ENCODE data around the gene PRDX2.

PRDX2 gene

DNA sequence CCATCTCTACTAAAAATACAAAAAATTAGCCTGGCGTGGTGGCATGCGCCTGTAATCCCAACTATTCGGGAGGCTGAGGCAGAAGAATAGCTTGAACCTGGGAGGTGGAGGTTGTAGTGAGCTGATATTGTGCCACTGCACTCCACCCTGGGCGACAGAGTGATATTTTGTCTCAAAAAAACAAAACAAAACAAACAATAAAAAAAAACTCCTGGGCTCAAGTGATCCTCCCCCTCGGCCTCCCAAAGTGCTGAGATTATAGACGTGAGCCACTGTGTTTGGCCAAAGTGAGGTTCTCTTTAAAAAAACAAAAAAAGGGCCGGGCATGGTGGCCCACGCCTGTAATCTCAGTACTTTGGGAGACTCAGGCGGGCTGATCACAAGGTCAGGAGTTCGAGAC lies 14.1 kb downstream of the PRDX2 start:
- DNase-seq (ENCODE audit: low read depth) = no peak
- TF ChIP-seq, protein P1, sequence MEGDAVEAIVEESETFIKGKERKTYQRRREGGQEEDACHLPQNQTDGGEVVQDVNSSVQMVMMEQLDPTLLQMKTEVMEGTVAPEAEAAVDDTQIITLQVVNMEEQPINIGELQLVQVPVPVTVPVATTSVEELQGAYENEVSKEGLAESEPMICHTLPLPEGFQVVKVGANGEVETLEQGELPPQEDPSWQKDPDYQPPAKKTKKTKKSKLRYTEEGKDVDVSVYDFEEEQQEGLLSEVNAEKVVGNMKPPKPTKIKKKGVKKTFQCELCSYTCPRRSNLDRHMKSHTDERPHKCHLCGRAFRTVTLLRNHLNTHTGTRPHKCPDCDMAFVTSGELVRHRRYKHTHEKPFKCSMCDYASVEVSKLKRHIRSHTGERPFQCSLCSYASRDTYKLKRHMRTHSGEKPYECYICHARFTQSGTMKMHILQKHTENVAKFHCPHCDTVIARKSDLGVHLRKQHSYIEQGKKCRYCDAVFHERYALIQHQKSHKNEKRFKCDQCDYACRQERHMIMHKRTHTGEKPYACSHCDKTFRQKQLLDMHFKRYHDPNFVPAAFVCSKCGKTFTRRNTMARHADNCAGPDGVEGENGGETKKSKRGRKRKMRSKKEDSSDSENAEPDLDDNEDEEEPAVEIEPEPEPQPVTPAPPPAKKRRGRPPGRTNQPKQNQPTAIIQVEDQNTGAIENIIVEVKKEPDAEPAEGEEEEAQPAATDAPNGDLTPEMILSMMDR (IDR thresholded peaks at IDR 0.05; ENCODE audit: insufficient read depth, low read depth, low read length, missing control alignments) = no peak
- no peak overlapping the region for H3K4me3 ChIP-seq (ENCODE audit: low read length)

DNA sequence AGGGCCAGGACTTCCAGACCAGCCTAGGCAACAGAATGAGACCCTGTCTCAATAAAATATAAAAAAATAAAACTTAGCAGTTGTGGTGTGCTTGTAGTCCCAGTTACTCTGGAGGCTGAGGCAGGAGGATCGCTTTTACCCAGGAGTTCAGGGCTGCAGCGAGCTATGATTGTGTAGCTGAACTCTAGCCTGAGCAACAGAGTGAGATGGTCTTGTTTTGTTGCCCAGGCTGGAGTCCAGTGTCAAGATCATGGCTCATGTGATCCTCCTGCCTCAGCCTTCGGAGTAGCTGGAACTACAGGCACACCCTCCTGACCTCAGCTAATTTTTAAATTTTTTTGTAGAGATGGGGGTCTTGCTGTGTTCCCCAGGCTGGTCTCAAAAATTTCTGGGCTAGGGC lies 14.6 kb downstream of the PRDX2 start:
- no peak for DNase-seq (ENCODE audit: low read depth)
- TF ChIP-seq, protein P1 (IDR thresholded peaks at IDR 0.05; ENCODE audit: insufficient read depth, low read depth, low read length, missing control alignments) = no peak
- no peak overlapping the region for H3K4me3 ChIP-seq (ENCODE audit: low read length)

DNA sequence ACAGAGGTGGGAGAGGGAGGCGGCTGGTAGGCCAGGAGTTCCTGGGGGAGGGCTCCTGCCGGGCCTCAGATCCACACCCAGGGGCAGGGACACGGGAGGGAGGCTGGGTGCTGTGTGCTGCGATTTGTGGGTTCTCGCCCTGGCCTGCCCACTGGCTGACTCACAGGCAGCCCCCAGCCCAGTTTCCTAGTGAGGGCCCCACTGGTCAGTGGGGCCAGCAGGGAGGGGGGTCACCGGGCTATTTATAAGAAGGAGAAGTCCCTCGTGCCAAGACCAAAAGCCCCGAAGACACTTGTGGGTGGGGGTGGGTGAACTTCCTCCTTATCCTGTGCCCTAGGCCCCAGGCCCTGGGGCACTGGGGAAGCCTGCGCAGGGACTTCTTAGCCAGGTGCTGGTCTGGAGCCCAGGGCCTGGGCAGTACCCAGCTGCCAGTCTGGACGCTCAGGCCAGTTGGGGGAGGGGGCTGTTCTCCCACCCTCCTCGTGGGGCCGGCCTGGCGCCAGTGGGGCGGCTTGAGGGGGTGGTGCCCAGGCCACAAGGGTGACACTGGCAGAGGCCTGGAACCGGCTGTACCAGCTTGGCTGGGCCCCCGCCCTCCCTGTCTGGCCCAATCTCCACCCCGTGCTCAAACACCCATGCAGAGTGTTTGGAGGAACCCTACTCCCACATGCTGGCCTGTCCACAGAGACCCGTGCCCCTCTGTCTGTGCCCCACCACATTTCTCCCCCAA lies 15.3 kb downstream of the PRDX2 start:
- DNase-seq (ENCODE audit: low read depth) = peak; percentile 66
- TF ChIP-seq, protein P1 (IDR thresholded peaks at IDR 0.05; ENCODE audit: insufficient read depth, low read depth, low read length, missing control alignments) = no peak
- no peak overlapping the region for H3K4me3 ChIP-seq (ENCODE audit: low read length)

DNA sequence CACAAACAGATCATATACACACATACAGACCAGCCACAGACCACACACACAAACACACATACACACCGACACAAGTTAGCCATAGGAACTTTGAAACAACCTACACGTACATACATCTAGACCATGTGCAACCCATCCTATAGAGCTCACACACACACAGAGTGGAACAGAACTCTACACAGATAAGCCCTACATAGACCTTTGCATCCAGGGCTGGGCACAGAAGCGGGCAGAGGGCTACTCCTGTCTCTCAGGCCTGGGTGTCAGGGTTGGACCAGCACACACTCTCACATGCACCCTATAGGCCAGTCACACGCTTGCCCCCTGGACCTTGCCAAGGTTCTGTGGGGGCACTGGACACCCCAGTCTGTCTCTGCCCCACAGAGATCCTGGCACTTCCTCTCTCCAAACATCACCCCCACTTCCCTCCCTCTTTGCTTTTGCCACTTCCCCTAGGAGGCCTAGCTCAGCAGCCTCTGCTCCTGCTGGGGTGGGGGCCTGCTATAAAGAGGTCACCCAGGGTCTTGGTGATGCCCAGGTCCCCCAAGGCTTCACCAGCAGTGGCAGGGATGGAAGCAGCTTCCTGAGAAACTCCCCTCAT lies 16.1 kb downstream of the PRDX2 start:
- H3K4me3 ChIP-seq (ENCODE audit: low read length) = no peak overlapping the region
- DNase-seq (ENCODE audit: low read depth) = no peak
- TF ChIP-seq, protein P1 (IDR thresholded peaks at IDR 0.05; ENCODE audit: insufficient read depth, low read depth, low read length, missing control alignments) = no peak

DNA sequence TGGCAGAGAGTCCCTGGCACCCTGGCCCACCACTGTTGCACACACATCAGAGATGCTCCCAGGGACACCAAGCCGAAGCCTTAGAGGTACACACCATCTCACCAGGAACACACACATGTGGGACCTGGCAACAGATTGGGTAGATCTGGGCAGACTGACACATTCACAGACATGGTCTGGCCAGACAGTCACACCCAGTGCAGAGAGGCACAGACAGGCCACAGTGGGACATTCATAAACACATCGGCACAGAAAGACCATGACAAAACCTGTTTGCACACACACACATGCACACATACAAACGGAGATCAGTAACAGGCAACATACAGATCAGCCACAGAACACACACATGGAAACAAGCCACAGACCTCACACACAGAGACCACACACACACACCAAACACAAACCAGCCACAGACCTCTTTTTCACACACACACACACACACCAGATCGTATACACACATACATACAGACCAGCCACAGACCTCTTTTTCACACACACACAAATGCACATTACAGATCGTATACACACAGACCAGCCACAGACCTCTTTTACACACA lies 16.6 kb downstream of the PRDX2 start:
- TF ChIP-seq, protein P1 (IDR thresholded peaks at IDR 0.05; ENCODE audit: insufficient read depth, low read depth, low read length, missing control alignments) = no peak
- peak; percentile 51 for DNase-seq (ENCODE audit: low read depth)
- no peak overlapping the region for H3K4me3 ChIP-seq (ENCODE audit: low read length)

DNA sequence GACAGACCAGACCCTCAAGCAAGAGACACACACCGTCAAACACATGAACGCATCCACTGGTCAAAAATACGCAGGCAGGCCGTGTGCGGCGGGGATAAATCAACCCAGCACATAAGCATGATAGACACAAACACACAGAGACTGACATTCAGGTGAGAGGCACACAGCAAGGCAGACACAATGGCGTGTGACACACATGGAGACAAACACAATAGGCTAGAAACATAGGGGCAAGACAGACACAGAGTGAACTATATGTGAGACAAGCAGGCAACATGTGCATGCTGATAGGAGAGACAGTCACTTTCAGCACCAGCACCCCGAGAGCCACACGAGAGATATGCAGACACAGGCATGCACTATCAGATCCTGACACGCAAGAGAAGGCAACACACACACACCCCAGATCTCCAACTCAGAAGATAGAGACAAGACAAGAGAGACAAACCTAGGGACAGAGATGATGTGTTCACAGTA lies 17.2 kb downstream of the PRDX2 start:
- TF ChIP-seq, protein P1 (IDR thresholded peaks at IDR 0.05; ENCODE audit: insufficient read depth, low read depth, low read length, missing control alignments) = no peak
- no peak overlapping the region for H3K4me3 ChIP-seq (ENCODE audit: low read length)

More for the DNA sequence above, 17.2 kb downstream of the PRDX2 start:
- peak; percentile 59 for DNase-seq (ENCODE audit: low read depth)

Data from epithelial cell of esophagus (primary cell).